Breast epithelium (tissue), 4 donors: ENCODE data around the gene ADAMTS17. TPM values are rescaled to one million over a fixed set of nuclear protein-coding genes. Genes with fewer than 3 reads are reported as not detected.

Source experiments
- DNase-seq, 2 donors: peaks; one replicate each; pipeline ENCODE4 v3.0.0-alpha.2; 2019; ENCODE audit warnings: low spot score in 2 of 2
- H3K27ac ChIP-seq, 2 donors: fragments of 200-600 bp; sonication (generic) in 1 of 2; one replicate each; pipeline ENCODE4 v1.5.1; 2016 to 2019; ENCODE audit warnings: mild to moderate bottlenecking in 1 of 2
- H3K27me3 ChIP-seq, 2 donors: fragments of 200-600 bp; sonication (generic) in 1 of 2; one replicate each; pipeline versions ENCODE4 v1.5.1 to v1.6.0; 2017 to 2019; ENCODE audit warnings: control low read depth in 1 of 2, mild to moderate bottlenecking in 1 of 2
- H3K36me3 ChIP-seq: fragments of 200-600 bp; one replicate; pipeline ENCODE4 v1.5.1; 2019
- H3K4me1 ChIP-seq, 2 donors: fragments of 200-600 bp; sonication (generic); one replicate each; pipeline ENCODE4 v1.5.1; 2016 to 2019; ENCODE audit warnings: control low read depth in 1 of 2
- H3K4me3 ChIP-seq, 3 donors: fragments of 200-600 bp; sonication (generic); 1 replicate in 2 of 3; 2 replicates in 1 of 3; pipeline ENCODE4 v1.5.1; 2016 to 2019; ENCODE audit warnings: mild to moderate bottlenecking in 3 of 3, moderate library complexity in 2 of 3
- H3K9me3 ChIP-seq, 2 donors: fragments of 200-600 bp; sonication (generic) in 1 of 2; one replicate each; pipeline ENCODE4 v1.5.1; 2016 to 2019; ENCODE audit warnings: control low read depth in 1 of 2
- POLR2A ChIP-seq: fragments of 450-650 bp; IDR thresholded peaks from one replicate; pipeline ENCODE4 v1.6.1; 2016; ENCODE audit warnings: antibody characterized with exemption, mild to moderate bottlenecking, moderate library complexity
- POLR2AphosphoS5 ChIP-seq, 3 donors: sonication (generic); formaldehyde crosslinking; IDR thresholded peaks; one replicate each; pipeline ENCODE4 v1.6.1; 2017; ENCODE audit warnings: antibody characterized with exemption in 3 of 3
- intact Hi-C: fragments of 100-400 bp; cut with DNase I; formaldehyde crosslinking; loops from one replicate; pipeline ENCODE4 v1.15.1; 2023; ENCODE audit warnings: low total_unique reads
- total RNA-seq, 3 donors: library from RNA; depleted of rRNA; stranded (reverse); fragments of >200 nt; gene quantifications; one replicate each; pipeline ENCODE4 v1.1.0, GENCODE V29; 2016
- TF ChIP-seq, protein P1 (sequence below), 3 donors: fragments of 450-650 bp; IDR thresholded peaks; one replicate each; pipeline ENCODE4 v1.5.1; 2016 to 2017; ENCODE audit warnings: antibody characterized with exemption in 3 of 3, mild to moderate bottlenecking in 3 of 3, moderate library complexity in 3 of 3

The ADAMTS17 gene
- total RNA-seq, 3 donors from 2014 or later, result 5.1 to 8.0 (median 5.9) TPM

- H3K4me3 ChIP-seq, result no peak overlapping the region
- intact Hi-C loops, result no loop called here
- no peak for DNase-seq
Measured at GRCh38 chr15:100201376-100202280, 140.1 kb downstream of the ADAMTS17 start.

DNA sequence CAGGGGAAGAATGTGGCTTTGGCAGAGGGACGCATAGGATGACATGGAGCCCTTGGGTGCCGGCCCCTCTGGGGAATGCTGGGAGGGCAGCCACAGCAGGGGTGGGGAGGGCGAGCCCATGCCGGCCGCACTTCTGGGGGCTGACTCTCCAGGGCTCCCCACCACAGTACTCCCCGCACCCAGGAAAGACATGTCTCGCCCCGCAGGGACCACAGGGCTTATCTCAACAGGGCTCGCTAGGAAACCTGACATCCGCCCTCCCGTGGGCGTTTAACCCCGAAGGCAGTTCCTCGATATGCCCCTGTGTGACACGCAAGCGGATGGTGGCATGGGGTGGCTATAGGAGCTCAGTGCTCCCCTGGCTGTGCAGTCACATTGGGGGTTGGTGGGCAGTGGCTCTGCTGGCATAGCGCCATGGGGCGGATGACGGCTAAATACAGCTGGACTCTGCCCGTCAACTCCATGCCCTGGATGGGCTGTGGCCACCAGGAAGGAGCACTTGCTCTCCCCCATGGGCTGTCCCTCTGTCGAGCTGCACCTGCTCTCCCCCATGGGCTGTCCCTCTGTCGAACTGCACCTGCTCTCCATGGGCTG is 141.4 kb downstream of the ADAMTS17 start:
- no peak overlapping the region for H3K4me3 ChIP-seq
- intact Hi-C loops, result no loop called here
- H3K9me3 ChIP-seq, result no peaks in the 10 kb centered on the region
- no peak overlapping the region for H3K27ac ChIP-seq
- no peaks in the 10 kb centered on the region for H3K27me3 ChIP-seq
- no peaks in the 10 kb centered on the region for H3K4me1 ChIP-seq
- no peak for DNase-seq
- TF ChIP-seq, protein P1, sequence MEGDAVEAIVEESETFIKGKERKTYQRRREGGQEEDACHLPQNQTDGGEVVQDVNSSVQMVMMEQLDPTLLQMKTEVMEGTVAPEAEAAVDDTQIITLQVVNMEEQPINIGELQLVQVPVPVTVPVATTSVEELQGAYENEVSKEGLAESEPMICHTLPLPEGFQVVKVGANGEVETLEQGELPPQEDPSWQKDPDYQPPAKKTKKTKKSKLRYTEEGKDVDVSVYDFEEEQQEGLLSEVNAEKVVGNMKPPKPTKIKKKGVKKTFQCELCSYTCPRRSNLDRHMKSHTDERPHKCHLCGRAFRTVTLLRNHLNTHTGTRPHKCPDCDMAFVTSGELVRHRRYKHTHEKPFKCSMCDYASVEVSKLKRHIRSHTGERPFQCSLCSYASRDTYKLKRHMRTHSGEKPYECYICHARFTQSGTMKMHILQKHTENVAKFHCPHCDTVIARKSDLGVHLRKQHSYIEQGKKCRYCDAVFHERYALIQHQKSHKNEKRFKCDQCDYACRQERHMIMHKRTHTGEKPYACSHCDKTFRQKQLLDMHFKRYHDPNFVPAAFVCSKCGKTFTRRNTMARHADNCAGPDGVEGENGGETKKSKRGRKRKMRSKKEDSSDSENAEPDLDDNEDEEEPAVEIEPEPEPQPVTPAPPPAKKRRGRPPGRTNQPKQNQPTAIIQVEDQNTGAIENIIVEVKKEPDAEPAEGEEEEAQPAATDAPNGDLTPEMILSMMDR (IDR thresholded peaks at IDR 0.05), result no peak
- TF ChIP-seq POLR2AphosphoS5 (IDR thresholded peaks at IDR 0.05), result no peak
- no peak for TF ChIP-seq POLR2A
- H3K36me3 ChIP-seq, result no peaks in the 10 kb centered on the region

More at GRCh38 chr15:100201376-100202280, 140.1 kb downstream of the ADAMTS17 start:
- Histone ChIP-seq H3K9me3 (no peaks in the 10 kb centered on the region), H3K27me3 (no peaks in the 10 kb centered on the region), H3K4me1 (no peaks in the 10 kb centered on the region), H3K36me3 (no peaks in the 10 kb centered on the region), H3K27ac (no peak overlapping the region)
- no peak for TF ChIP-seq POLR2A
- TF ChIP-seq, protein P1 (IDR thresholded peaks at IDR 0.05), result no peak
- no peak for TF ChIP-seq POLR2AphosphoS5 (IDR thresholded peaks at IDR 0.05)

DNA sequence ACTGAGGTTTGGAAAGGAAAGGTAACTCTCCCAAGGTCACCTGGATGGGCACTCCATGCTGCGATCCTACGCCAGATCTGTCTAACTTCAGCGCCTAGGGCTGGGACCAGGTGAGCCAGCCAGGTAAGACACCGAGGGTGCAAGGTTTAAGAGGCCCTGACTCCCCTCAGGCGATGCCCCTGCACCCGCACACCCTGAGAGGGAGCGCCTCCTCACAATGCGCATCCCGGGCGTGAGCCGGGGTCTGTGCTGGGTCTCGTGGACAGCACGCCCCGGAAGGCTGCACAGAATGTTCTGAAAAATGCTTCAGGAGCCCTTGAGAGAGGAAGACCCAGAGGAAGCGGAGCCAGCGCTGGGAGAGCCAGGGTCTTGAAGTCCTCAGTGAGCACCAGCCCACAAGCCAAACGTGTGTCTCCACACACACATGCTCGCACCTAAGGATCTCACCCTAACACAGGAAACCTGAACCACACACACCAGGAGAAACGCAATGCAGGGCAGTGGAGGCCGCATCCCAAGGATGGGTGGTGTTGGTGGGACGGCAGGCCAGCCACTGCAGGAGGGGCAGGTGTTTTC is 142.0 kb downstream of the ADAMTS17 start:
- no peaks in the 10 kb centered on the region for H3K4me1 ChIP-seq
- no peak overlapping the region for H3K27ac ChIP-seq
- H3K27me3 ChIP-seq, result no peaks in the 10 kb centered on the region
- H3K4me3 ChIP-seq, result no peak overlapping the region
- no peak for DNase-seq
- TF ChIP-seq POLR2AphosphoS5 (IDR thresholded peaks at IDR 0.05) (no peak), POLR2A (no peak)
- TF ChIP-seq, protein P1 (IDR thresholded peaks at IDR 0.05), result no peak
- H3K36me3 ChIP-seq, result no peaks in the 10 kb centered on the region
- H3K9me3 ChIP-seq, result no peaks in the 10 kb centered on the region
- intact Hi-C loops, result no loop called here

- Histone ChIP-seq H3K36me3 (no peaks in the 10 kb centered on the region), H3K4me3 (no peak overlapping the region), H3K27me3 (no peaks in the 10 kb centered on the region), H3K27ac (no peak overlapping the region), H3K9me3 (no peaks in the 10 kb centered on the region), H3K4me1 (no peaks in the 10 kb centered on the region)
- intact Hi-C loops, result no loop called here
- TF ChIP-seq POLR2A, result no peak
- TF ChIP-seq, protein P1 (IDR thresholded peaks at IDR 0.05), result no peak
- DNase-seq, result no peak
Measured at GRCh38 chr15:100198442-100198841, 143.3 kb downstream of the ADAMTS17 start.
